ENCODE data around the gene FOXS1. TPM values are rescaled to one million over a fixed set of nuclear protein-coding genes. Genes with fewer than 3 reads are reported as not detected.

The FOXS1 gene
- total RNA-seq, 5 donors from 2014 or later (not counting 1 experiment from before 2014, with no cell fraction given) = not detected

Other genes starting within 250 kb of the FOXS1 start
- 10 to 100 TPM in 1 of 5 donors, 1 to 10 TPM in 4; 1.4 to 11.2 (median 2.2) TPM for gene ID1, start 240.3 kb downstream of the FOXS1 start, total RNA-seq
- not detected for gene COX4I2, start 207.7 kb downstream of the FOXS1 start, total RNA-seq
- gene BCL2L1, start 122.7 kb downstream of the FOXS1 start, total RNA-seq = 10 to 100 TPM; 26.6 to 33.8 (median 27.7) TPM
- 1 to 10 TPM in 4 of 5 donors, under 1 TPM in 1; 0.99 to 3.0 (median 1.4) TPM for gene TPX2, start 106.3 kb downstream of the FOXS1 start, total RNA-seq
- not detected for gene MYLK2, start 26.2 kb downstream of the FOXS1 start, total RNA-seq
- not detected for gene DUSP15, start 24.9 kb upstream of the FOXS1 start, total RNA-seq
- gene TTLL9, start 25.0 kb upstream of the FOXS1 start, total RNA-seq = under 1 TPM in 1 of 5 donors, not detected in 4; 0.16 TPM
- 10 to 100 TPM in 3 of 5 donors, 1 to 10 TPM in 2; 7.5 to 14.5 (median 11.6) TPM for gene PDRG1, start 106.4 kb upstream of the FOXS1 start, total RNA-seq
- gene XKR7, start 122.5 kb upstream of the FOXS1 start, total RNA-seq = not detected
- not detected for gene CCM2L, start 164.8 kb upstream of the FOXS1 start, total RNA-seq
- gene HCK, start 206.6 kb upstream of the FOXS1 start, total RNA-seq = 1 to 10 TPM in 1 of 5 donors, under 1 TPM in 4; 0.29 to 1.5 (median 0.73) TPM